SK-N-SH treated with all-trans-retinoic acid at 6 μM for 48 hours (cell line): ENCODE measurements around the gene PEX5.

Source experiments
- ATAC-seq: fragments of 200-7000 bp; cut with Tn5 transposase; 3 replicates; pipeline ENCODE4 v1.9.1; 2020; ENCODE audit warnings: mild to moderate bottlenecking, moderate library complexity
- ARNTL ChIP-seq: fragments of 450-650 bp; formaldehyde crosslinking; IDR thresholded peaks from 2 replicates; pipeline ENCODE4 v1.5.0; 2020; ENCODE audit warnings: low read depth, mild to moderate bottlenecking, moderate library complexity, borderline replicate concordance
- CREB5 ChIP-seq: fragments of 250-450 bp; sonication (Bioruptor Pico); IDR thresholded peaks from 2 replicates; pipeline ENCODE4 v1.5.1; 2020; ENCODE audit warnings: low read depth, mild to moderate bottlenecking, moderate library complexity
- CSDC2 ChIP-seq: fragments of 250-450 bp; sonication (Bioruptor Pico); IDR thresholded peaks from 2 replicates; pipeline ENCODE4 v1.5.0; 2020; ENCODE audit warnings: mild to moderate bottlenecking, moderate library complexity
- ESRRG ChIP-seq: fragments of 250-450 bp; sonication (Bioruptor Pico); IDR thresholded peaks from 2 replicates; pipeline ENCODE4 v1.6.1; 2021; ENCODE audit warnings: mild to moderate bottlenecking
- GLIS3 ChIP-seq: fragments of 250-450 bp; sonication (Bioruptor Pico); IDR thresholded peaks from 2 replicates; pipeline ENCODE4 v1.5.0; 2020; ENCODE audit warnings: mild to moderate bottlenecking, moderate library complexity
- ISL1 ChIP-seq: fragments of 250-450 bp; sonication (Bioruptor Pico); IDR thresholded peaks from 2 replicates; pipeline ENCODE4 v2.1.2; 2022; ENCODE audit warnings: mild to moderate bottlenecking, moderate library complexity
- OSR1 ChIP-seq: fragments of 250-450 bp; sonication (Bioruptor Pico); IDR thresholded peaks from 2 replicates; pipeline ENCODE4 v1.8.0; 2022; ENCODE audit warnings: moderate library complexity, mild to moderate bottlenecking, inconsistent platforms
- PATZ1 ChIP-seq: fragments of 250-450 bp; sonication (Bioruptor Pico); IDR thresholded peaks from 2 replicates; pipeline ENCODE4 v1.8.0; 2020; ENCODE audit warnings: mild to moderate bottlenecking, moderate library complexity, borderline replicate concordance
- POU6F1 ChIP-seq: fragments of 250-450 bp; sonication (Bioruptor Pico); IDR thresholded peaks from 2 replicates; pipeline ENCODE4 v1.8.0; 2021; ENCODE audit warnings: low read depth, mild to moderate bottlenecking, moderate library complexity, borderline replicate concordance
- PPARA ChIP-seq: fragments of 250-450 bp; sonication (Bioruptor Pico); IDR thresholded peaks from 2 replicates; pipeline ENCODE4 v1.5.0; 2020; ENCODE audit warnings: mild to moderate bottlenecking, borderline replicate concordance
- RARB ChIP-seq: fragments of 250-450 bp; sonication (Bioruptor Pico); IDR thresholded peaks from 2 replicates; pipeline ENCODE4 v1.8.0; 2021; ENCODE audit warnings: mild to moderate bottlenecking, moderate library complexity
- TCF4 ChIP-seq: fragments of 250-450 bp; sonication (Bioruptor Pico); IDR thresholded peaks from 2 replicates; pipeline ENCODE4 v1.8.0; 2021; ENCODE audit warnings: mild to moderate bottlenecking, moderate library complexity, borderline replicate concordance
- TOX ChIP-seq: fragments of 250-450 bp; sonication (Bioruptor Pico); IDR thresholded peaks from 2 replicates; pipeline ENCODE4 v1.8.0; 2021; ENCODE audit warnings: mild to moderate bottlenecking, moderate library complexity, borderline replicate concordance
- TSHZ2 ChIP-seq: fragments of 250-450 bp; sonication (Bioruptor Pico); IDR thresholded peaks from 2 replicates; pipeline ENCODE4 v1.5.0; 2020; ENCODE audit warnings: mild to moderate bottlenecking, moderate library complexity
- ZC3H10 ChIP-seq: fragments of 250-450 bp; sonication (Bioruptor Pico); IDR thresholded peaks from 2 replicates; pipeline ENCODE4 v1.5.1; 2021; ENCODE audit warnings: mild to moderate bottlenecking, moderate library complexity
- ZFP3 ChIP-seq: fragments of 250-450 bp; sonication (Bioruptor Pico); IDR thresholded peaks from 2 replicates; pipeline ENCODE4 v1.5.0; 2020; ENCODE audit warnings: mild to moderate bottlenecking, moderate library complexity
- ZFP30 ChIP-seq: fragments of 450-650 bp; formaldehyde crosslinking; IDR thresholded peaks from 2 replicates; pipeline ENCODE4 v1.5.0; 2022; ENCODE audit warnings: mild to moderate bottlenecking, moderate library complexity
- ZNF565 ChIP-seq: fragments of 450-650 bp; formaldehyde crosslinking; conservative IDR thresholded peaks from 2 replicates; pipeline ENCODE4 v1.5.0; 2020; ENCODE audit warnings: low read depth, mild to moderate bottlenecking, moderate library complexity
- ZNF70 ChIP-seq: fragments of 450-650 bp; formaldehyde crosslinking; IDR thresholded peaks from 2 replicates; pipeline ENCODE4 v1.5.0; 2020; ENCODE audit warnings: mild to moderate bottlenecking, moderate library complexity
- ZNF8 ChIP-seq: fragments of 450-650 bp; formaldehyde crosslinking; IDR thresholded peaks from 2 replicates; pipeline ENCODE4 v1.5.0; 2020; ENCODE audit warnings: mild to moderate bottlenecking, moderate library complexity

PEX5 gene

GRCh38 chr12:7144414-7145120 lies 44.9 kb upstream of the PEX5 start (continued):
- no peak for TF ChIP-seq ZFP3 (CRISPR knock-in tag)
- no peak for TF ChIP-seq ARNTL (CRISPR knock-in tag)
- TF ChIP-seq TCF4 (CRISPR knock-in tag), result no peak
- TF ChIP-seq CSDC2, result no peak
- no peak for TF ChIP-seq TOX (CRISPR knock-in tag)
- TF ChIP-seq TSHZ2 (CRISPR knock-in tag), result no peak
- no peak for TF ChIP-seq ZNF70 (CRISPR knock-in tag)
- TF ChIP-seq ESRRG (CRISPR knock-in tag), result no peak
- no peak for TF ChIP-seq OSR1 (CRISPR knock-in tag)
- TF ChIP-seq ISL1, result no peak
- no peak for TF ChIP-seq GLIS3 (CRISPR knock-in tag)
- no peak for TF ChIP-seq ZNF8 (CRISPR knock-in tag)
- no peak for TF ChIP-seq RARB (CRISPR knock-in tag)
- TF ChIP-seq ZNF565, result no peak

GRCh38 chr12:7145671-7146070 lies 43.8 kb upstream of the PEX5 start:
- TF ChIP-seq OSR1 (CRISPR knock-in tag) (no peak), RARB (CRISPR knock-in tag) (no peak), ZC3H10 (no peak), PATZ1 (CRISPR knock-in tag) (no peak), CREB5 (CRISPR knock-in tag) (no peak)
- TF ChIP-seq, all 23 proteins: peak for 0
- no peak for ATAC-seq

GRCh38 chr12:7146228-7146627 lies 43.3 kb upstream of the PEX5 start:
- no peak for ATAC-seq
- TF ChIP-seq ZFP3 (CRISPR knock-in tag) (no peak), ZNF565 (no peak), ZNF8 (CRISPR knock-in tag) (no peak), ZC3H10 (no peak), ESRRG (CRISPR knock-in tag) (no peak), PPARA (CRISPR knock-in tag) (no peak), POU6F1 (CRISPR knock-in tag) (no peak), TCF4 (CRISPR knock-in tag) (no peak), ZFP30 (CRISPR knock-in tag) (no peak), GLIS3 (CRISPR knock-in tag) (no peak), CSDC2 (no peak), TOX (CRISPR knock-in tag) (no peak), CREB5 (CRISPR knock-in tag) (no peak)
- TF ChIP-seq, all 23 proteins: peak for 0
